K562 (cell line): ENCODE results near the gene RALGAPA2.

Experiments
- BHLHE40 ChIP-seq: IDR thresholded peaks from 2 replicates; pipeline ENCODE4 v1.6.1; 2011; ENCODE audit warnings: low read length, improper control_type of control experiment
- CBX2 ChIP-seq: fragments of 200-600 bp; sonication (generic); IDR thresholded peaks from one replicate; pipeline ENCODE4 v1.6.1; 2012; ENCODE audit warnings: mild to moderate bottlenecking, low read length, inconsistent platforms; ENCODE audit not compliant: insufficient read depth, poor library complexity, severe bottlenecking
- GABPA ChIP-seq: fragments of 200-800 bp; sonication (Bioruptor generic); conservative IDR thresholded peaks from 2 replicates; pipeline ENCODE4 v1.6.1; 2016; ENCODE audit warnings: low read depth, missing genetic modification characterization, missing compliant biosample characterization
- KDM4B ChIP-seq, 2 experiments: fragments of 450-650 bp in 1 of 2; sonication (generic) in 1 of 2; IDR thresholded peaks; 2 replicates each; pipeline ENCODE4 v1.6.1; 2016 to 2017; ENCODE audit warnings: borderline replicate concordance in 2 of 2, antibody characterized with exemption in 1 of 2, low read depth in 1 of 2, mild to moderate bottlenecking in 1 of 2
- PHF21A ChIP-seq: fragments of 450-650 bp; IDR thresholded peaks from 2 replicates; pipeline ENCODE4 v1.6.1; 2017; ENCODE audit warnings: low read depth, borderline replicate concordance
- POLR2A ChIP-seq: fragments of 450-650 bp; conservative IDR thresholded peaks from 2 replicates; pipeline ENCODE4 v1.6.1; 2016
- ZBTB7A ChIP-seq: IDR thresholded peaks from 2 replicates; pipeline ENCODE4 v1.6.1; 2011; ENCODE audit warnings: low read depth, mild to moderate bottlenecking, low read length, moderate library complexity, borderline replicate concordance; ENCODE audit not compliant: control insufficient read depth
- TF ChIP-seq, protein P1 (sequence below): sonication (generic); formaldehyde crosslinking; IDR thresholded peaks from 2 replicates; pipeline ENCODE4 v1.8.0; 2022; ENCODE audit warnings: mild to moderate bottlenecking, low read depth, missing genetic modification reagents
- TF ChIP-seq, protein P2 (sequence below): fragments of 250-450 bp; sonication (Bioruptor Pico); IDR thresholded peaks from 2 replicates; pipeline ENCODE4 v1.4.0; 2020; ENCODE audit warnings: mild to moderate bottlenecking, moderate library complexity

DNA sequence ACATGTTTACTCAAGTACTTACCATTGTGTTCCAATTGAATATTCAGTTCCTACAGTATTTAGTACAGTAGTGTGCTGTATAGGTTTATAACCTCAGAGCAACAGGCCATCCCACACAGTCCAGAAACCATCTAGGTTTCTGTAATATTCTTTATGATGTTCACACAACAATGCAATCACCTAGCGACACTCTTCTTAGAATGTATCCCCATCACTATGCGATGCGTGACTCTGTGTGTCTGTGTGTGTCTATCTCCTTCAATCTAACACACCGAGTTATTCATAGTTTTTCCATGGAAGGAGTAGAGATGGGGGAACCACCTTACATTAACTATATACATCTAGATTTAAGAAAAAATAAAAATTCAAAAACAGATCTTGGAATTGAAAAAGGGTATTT, 182.8 kb downstream of the RALGAPA2 start:
- TF ChIP-seq POLR2A (no peak), ZBTB7A (no peak), GABPA (no peak), CBX2 (no peak), KDM4B (IDR thresholded peaks at IDR 0.05; ENCODE audit: borderline replicate concordance in 2 of 2, low read depth in 1 of 2) (no peak), BHLHE40 (no peak), PHF21A (no peak)
- TF ChIP-seq, protein P1, sequence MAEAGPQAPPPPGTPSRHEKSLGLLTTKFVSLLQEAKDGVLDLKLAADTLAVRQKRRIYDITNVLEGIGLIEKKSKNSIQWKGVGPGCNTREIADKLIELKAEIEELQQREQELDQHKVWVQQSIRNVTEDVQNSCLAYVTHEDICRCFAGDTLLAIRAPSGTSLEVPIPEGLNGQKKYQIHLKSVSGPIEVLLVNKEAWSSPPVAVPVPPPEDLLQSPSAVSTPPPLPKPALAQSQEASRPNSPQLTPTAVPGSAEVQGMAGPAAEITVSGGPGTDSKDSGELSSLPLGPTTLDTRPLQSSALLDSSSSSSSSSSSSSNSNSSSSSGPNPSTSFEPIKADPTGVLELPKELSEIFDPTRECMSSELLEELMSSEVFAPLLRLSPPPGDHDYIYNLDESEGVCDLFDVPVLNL (CRISPR knock-in tag), result no peak
- TF ChIP-seq, protein P2, sequence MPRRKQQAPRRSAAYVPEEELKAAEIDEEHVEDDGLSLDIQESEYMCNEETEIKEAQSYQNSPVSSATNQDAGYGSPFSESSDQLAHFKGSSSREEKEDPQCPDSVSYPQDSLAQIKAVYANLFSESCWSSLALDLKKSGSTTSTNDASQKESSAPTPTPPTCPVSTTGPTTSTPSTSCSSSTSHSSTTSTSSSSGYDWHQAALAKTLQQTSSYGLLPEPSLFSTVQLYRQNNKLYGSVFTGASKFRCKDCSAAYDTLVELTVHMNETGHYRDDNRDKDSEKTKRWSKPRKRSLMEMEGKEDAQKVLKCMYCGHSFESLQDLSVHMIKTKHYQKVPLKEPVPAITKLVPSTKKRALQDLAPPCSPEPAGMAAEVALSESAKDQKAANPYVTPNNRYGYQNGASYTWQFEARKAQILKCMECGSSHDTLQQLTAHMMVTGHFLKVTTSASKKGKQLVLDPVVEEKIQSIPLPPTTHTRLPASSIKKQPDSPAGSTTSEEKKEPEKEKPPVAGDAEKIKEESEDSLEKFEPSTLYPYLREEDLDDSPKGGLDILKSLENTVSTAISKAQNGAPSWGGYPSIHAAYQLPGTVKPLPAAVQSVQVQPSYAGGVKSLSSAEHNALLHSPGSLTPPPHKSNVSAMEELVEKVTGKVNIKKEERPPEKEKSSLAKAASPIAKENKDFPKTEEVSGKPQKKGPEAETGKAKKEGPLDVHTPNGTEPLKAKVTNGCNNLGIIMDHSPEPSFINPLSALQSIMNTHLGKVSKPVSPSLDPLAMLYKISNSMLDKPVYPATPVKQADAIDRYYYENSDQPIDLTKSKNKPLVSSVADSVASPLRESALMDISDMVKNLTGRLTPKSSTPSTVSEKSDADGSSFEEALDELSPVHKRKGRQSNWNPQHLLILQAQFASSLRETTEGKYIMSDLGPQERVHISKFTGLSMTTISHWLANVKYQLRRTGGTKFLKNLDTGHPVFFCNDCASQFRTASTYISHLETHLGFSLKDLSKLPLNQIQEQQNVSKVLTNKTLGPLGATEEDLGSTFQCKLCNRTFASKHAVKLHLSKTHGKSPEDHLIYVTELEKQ (CRISPR knock-in tag), result no peak
